HepG2 (cell line): ENCODE results near the gene COX18. TPM values are rescaled to one million over a fixed set of nuclear protein-coding genes. Genes with fewer than 3 reads are reported as not detected.

Experiments
- ARNT2 ChIP-seq: sonication (generic); formaldehyde crosslinking; IDR thresholded peaks from 2 replicates; pipeline ENCODE4 v1.8.0; 2022; ENCODE audit warnings: mild to moderate bottlenecking, low read depth, missing genetic modification reagents, moderate library complexity
- ATF2 ChIP-seq: sonication (generic); formaldehyde crosslinking; IDR thresholded peaks from 2 replicates; pipeline ENCODE4 v1.4.0; 2020; ENCODE audit warnings: missing genetic modification reagents
- GABPB1 ChIP-seq: IDR thresholded peaks from 2 replicates; pipeline ENCODE4 v1.6.1; 2016; ENCODE audit warnings: mild to moderate bottlenecking, missing genetic modification reagents, moderate library complexity, missing compliant biosample characterization
- GATAD1 ChIP-seq: IDR thresholded peaks from 2 replicates; pipeline ENCODE4 v1.6.1; 2016; ENCODE audit warnings: missing genetic modification reagents, missing compliant biosample characterization
- KLF6 ChIP-seq: IDR thresholded peaks from 2 replicates; pipeline ENCODE4 v1.8.0; 2016; ENCODE audit warnings: missing biosample characterization, missing genetic modification reagents
- MXD3 ChIP-seq: IDR thresholded peaks from 2 replicates; pipeline ENCODE4 v1.6.1; 2016; ENCODE audit warnings: mild to moderate bottlenecking, missing biosample characterization, missing genetic modification reagents
- NFE2 ChIP-seq: sonication (generic); formaldehyde crosslinking; IDR thresholded peaks from 2 replicates; pipeline ENCODE4 v1.4.0; 2020; ENCODE audit warnings: missing genetic modification reagents
- NFIB ChIP-seq: sonication (generic); formaldehyde crosslinking; IDR thresholded peaks from 2 replicates; pipeline ENCODE4 v1.9.0; 2021; ENCODE audit warnings: missing genetic modification reagents, mild to moderate bottlenecking, borderline replicate concordance
- POLR2AphosphoS5 ChIP-seq: IDR thresholded peaks from 2 replicates; pipeline ENCODE4 v1.6.1; 2012; ENCODE audit warnings: low read depth, low read length
- SMAD3 ChIP-seq: sonication (generic); formaldehyde crosslinking; IDR thresholded peaks from 2 replicates; pipeline ENCODE4 v1.4.0; 2020; ENCODE audit warnings: missing genetic modification reagents
- ZFP91 ChIP-seq: sonication (generic); formaldehyde crosslinking; IDR thresholded peaks from 2 replicates; pipeline ENCODE4 v1.9.0; 2022; ENCODE audit warnings: missing genetic modification reagents, mild to moderate bottlenecking, borderline replicate concordance
- ZNF101 ChIP-seq: sonication (generic); formaldehyde crosslinking; IDR thresholded peaks from 2 replicates; pipeline ENCODE4 v1.4.0; 2020; ENCODE audit warnings: mild to moderate bottlenecking, low read depth, missing genetic modification reagents, borderline replicate concordance
- ZNF256 ChIP-seq: sonication (generic); formaldehyde crosslinking; conservative IDR thresholded peaks from 2 replicates; pipeline ENCODE4 v1.4.0; 2020; ENCODE audit warnings: missing genetic modification reagents
- ZNF263 ChIP-seq: sonication (generic); formaldehyde crosslinking; IDR thresholded peaks from 2 replicates; pipeline ENCODE4 v1.4.0; 2020; ENCODE audit warnings: missing genetic modification reagents
- ZNF496 ChIP-seq: sonication (generic); formaldehyde crosslinking; IDR thresholded peaks from 2 replicates; pipeline ENCODE4 v1.8.1; 2023; ENCODE audit warnings: mild to moderate bottlenecking, moderate library complexity, missing genetic modification reagents; ENCODE audit not compliant: insufficient replicate concordance
- ZNF577 ChIP-seq: sonication (generic); formaldehyde crosslinking; IDR thresholded peaks from 2 replicates; pipeline ENCODE4 v1.4.0; 2020; ENCODE audit warnings: mild to moderate bottlenecking, low read depth, missing genetic modification reagents, borderline replicate concordance
- ZNF878 ChIP-seq: sonication (generic); formaldehyde crosslinking; IDR thresholded peaks from 2 replicates; pipeline ENCODE4 v1.8.1; 2023; ENCODE audit warnings: mild to moderate bottlenecking, missing genetic modification reagents, moderate library complexity
- polyA plus RNA-seq, 8 experiments: library from polyadenylated mRNA; depleted of rRNA in 3 of 8; stranded (reverse) in 7 of 8; unstranded in 1 of 8; fragments of >200 nt; fragmentation: Illumina TruSeq in 4 of 8; extraction: Trizol in 4 of 8; gene quantifications; 2 replicates each; pipeline versions ENCODE4 v1.2.1 to v1.2.3, GENCODE V29; 2011 to 2016; ENCODE audit warnings: low read depth in 4 of 8, missing spikeins in 1 of 8, mixed read lengths in 1 of 8; ENCODE audit not compliant: insufficient read depth in 1 of 8
- total RNA-seq, 5 experiments: library from RNA; depleted of rRNA; stranded (reverse); fragments of >200 nt; fragmentation: Illumina TruSeq; extraction: Trizol; gene quantifications; 2 replicates each; pipeline ENCODE4 v1.2.3, GENCODE V29; 2016; ENCODE audit warnings: low read depth in 1 of 5

The COX18 gene
- total and polyA plus RNA-seq, 2 of the 13 experiments (the other 11 are each of a cell fraction or from before 2014, with no cell fraction given) = 8.7 to 21.3 TPM

GRCh38 chr4:73103799-73104503, 34.4 kb upstream of the COX18 start (continued):
- TF ChIP-seq ARNT2 (CRISPR knock-in tag) (no peak), ATF2 (CRISPR knock-in tag) (no peak; the same call in 1 of the 2 replicates), GABPB1 (CRISPR knock-in tag) (no peak), ZFP91 (CRISPR knock-in tag) (no peak), ZNF256 (CRISPR knock-in tag) (no peak), ZNF577 (CRISPR knock-in tag) (no peak), GATAD1 (0 out of 2 replicates have a peak, but pooled peaks have one; percentile 44), NFIB (CRISPR knock-in tag) (no peak), KLF6 (no peak), ZNF101 (CRISPR knock-in tag) (no peak), ZNF496 (CRISPR knock-in tag) (no peak), SMAD3 (CRISPR knock-in tag) (0 out of 2 replicates have a peak, but pooled peaks have one; percentile 38), ZNF263 (CRISPR knock-in tag) (peak; percentile 61; the same call in 1 of the 2 replicates), NFE2 (CRISPR knock-in tag) (peak; percentile 93), POLR2AphosphoS5 (peak; percentile 94), MXD3 (CRISPR knock-in tag) (no peak), ZNF878 (CRISPR knock-in tag) (peak; percentile 90)
